ENCODE measurements around the gene CCND3. TPM values are rescaled to one million over a fixed set of nuclear protein-coding genes. Genes with fewer than 3 reads are reported as not detected.

Gene CCND3
- total RNA-seq, 4 donors from 2014 or later: 130 to 169 (median 157) TPM

- TF ChIP-seq CTCF (IDR thresholded peaks at IDR 0.05) (no peak), POLR2A (IDR thresholded peaks at IDR 0.05) (no peak)
- no peak for DNase-seq (ENCODE audit: low spot score in 2 of 2)
- 91 to 99% methylated on average over 6 of the region's 6 CpGs for WGBS, 2 donors
- no peak overlapping the region for H3K4me3 ChIP-seq (ENCODE audit: low read depth, poor library complexity, severe bottlenecking)
- intact Hi-C loops (cut with DNase I; ENCODE audit: low total_unique reads): no loop called here
Measured at GRCh38 chr6:41958022-41958856, 16.6 kb upstream of the CCND3 start.

GRCh38 chr6:41957117-41957516 is 15.5 kb upstream of the CCND3 start:
- DNase-seq (ENCODE audit: low spot score in 2 of 2): no peak
- H3K4me3 ChIP-seq (ENCODE audit: low read depth, poor library complexity, severe bottlenecking): no peak overlapping the region
- TF ChIP-seq CTCF (IDR thresholded peaks at IDR 0.05) (no peak), POLR2A (IDR thresholded peaks at IDR 0.05) (no peak)
- intact Hi-C loops (cut with DNase I; ENCODE audit: low total_unique reads): no loop called here
- WGBS, 2 donors: 46 to 47% methylated on average over 4 of the region's 4 CpGs

GRCh38 chr6:41955412-41955811 is 13.8 kb upstream of the CCND3 start:
- no peak overlapping the region for H3K4me3 ChIP-seq (ENCODE audit: low read depth, poor library complexity, severe bottlenecking)
- 84 to 88% methylated on average over 2 of the region's 2 CpGs for WGBS, 2 donors
- no peak for DNase-seq (ENCODE audit: low spot score in 2 of 2)
- intact Hi-C loops (cut with DNase I; ENCODE audit: low total_unique reads): no loop called here
- TF ChIP-seq CTCF (IDR thresholded peaks at IDR 0.05) (no peak), POLR2A (IDR thresholded peaks at IDR 0.05) (no peak)

- H3K4me3 ChIP-seq (ENCODE audit: low read depth, poor library complexity, severe bottlenecking): no peak overlapping the region
- WGBS, 2 donors: 91 to 94% methylated on average over 2 of the region's 2 CpGs
- TF ChIP-seq POLR2A (IDR thresholded peaks at IDR 0.05) (no peak), CTCF (IDR thresholded peaks at IDR 0.05) (no peak)
- DNase-seq (ENCODE audit: low spot score in 2 of 2): no peak
- intact Hi-C loops (cut with DNase I; ENCODE audit: low total_unique reads): no loop called here
Measured at GRCh38 chr6:41954668-41955067, 13.1 kb upstream of the CCND3 start.

GRCh38 chr6:41947581-41948220 is 6.1 kb upstream of the CCND3 start:
- no peak for DNase-seq (ENCODE audit: low spot score in 2 of 2)
- WGBS, 2 donors: 84 to 86% methylated on average over 10 of the region's 10 CpGs
- H3K4me3 ChIP-seq (ENCODE audit: low read depth, poor library complexity, severe bottlenecking): no peak overlapping the region
- intact Hi-C loops (cut with DNase I; ENCODE audit: low total_unique reads): no loop called here
- TF ChIP-seq POLR2A (IDR thresholded peaks at IDR 0.05): no peak
- no peak for TF ChIP-seq CTCF (IDR thresholded peaks at IDR 0.05)
